HUDEP-2 (cell line): ENCODE results near the gene S100P.

Experiments used
- DNase-seq, 76 experiments: peaks; one replicate each; lab custom pipeline; 2025; ENCODE audit not compliant: unreplicated experiment in 76 of 76; lab: John Stamatoyannopoulos, UW

S100P gene

GRCh38 chr4:6742989-6743388, 49.3 kb downstream of the S100P start:
- no peak for DNase-seq
